GM12872 (cell line): ENCODE measurements around the gene ZNF185.

Source experiments
- CTCF ChIP-seq: IDR thresholded peaks from 3 replicates; pipeline ENCODE4 v1.5.1; 2011; ENCODE audit warnings: low read depth, mild to moderate bottlenecking, low read length, moderate library complexity; ENCODE audit not compliant: insufficient read depth

ZNF185 gene

GRCh38 chrX:152896450-152896849, 1.4 kb upstream of the ZNF185 start:
- TF ChIP-seq CTCF = no peak

GRCh38 chrX:152898442-152898841, 575 bp downstream of the ZNF185 start:
- no peak for TF ChIP-seq CTCF

DNA sequence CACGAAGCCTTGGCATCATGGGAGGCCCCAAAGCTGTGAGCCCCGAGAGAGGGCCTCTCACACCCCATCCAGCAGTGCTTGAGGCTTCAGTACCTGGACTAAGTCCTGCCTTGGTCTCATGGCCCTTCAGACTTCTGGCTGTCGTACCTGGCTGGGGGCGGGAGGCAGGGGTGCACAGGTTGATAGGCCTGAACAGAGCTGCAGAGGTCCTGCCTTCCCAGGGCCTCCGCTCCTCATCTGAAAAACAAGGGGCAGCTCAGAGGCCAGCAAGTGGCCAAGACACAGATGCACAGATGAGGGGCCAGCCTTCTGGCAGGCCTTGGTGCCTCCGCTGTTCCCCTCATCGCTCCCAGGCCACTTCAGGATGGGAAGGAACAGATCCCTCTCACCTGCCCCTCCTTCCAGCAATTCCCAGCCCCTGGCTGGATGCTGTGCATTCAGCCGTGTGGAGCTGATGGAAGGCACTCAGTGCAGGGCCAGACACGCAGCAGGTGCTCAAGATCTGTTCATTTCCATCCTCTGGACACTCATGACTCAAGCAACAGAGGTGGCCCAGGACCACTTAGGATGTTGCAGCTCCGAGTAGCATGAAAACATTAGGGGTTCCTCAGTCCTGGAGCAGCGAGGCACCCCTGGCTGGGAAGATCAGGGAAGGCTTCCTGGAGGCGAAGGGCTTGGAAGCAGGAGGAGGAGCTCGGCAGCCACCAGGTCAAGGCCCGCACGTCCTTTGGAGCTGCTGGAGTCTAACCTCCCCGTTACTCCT, 1.4 kb downstream of the ZNF185 start:
- TF ChIP-seq CTCF = no peak

GRCh38 chrX:152899874-152900719, 2.2 kb downstream of the ZNF185 start:
- TF ChIP-seq CTCF = no peak

- no peak for TF ChIP-seq CTCF
These were observed 3.1 kb downstream of the ZNF185 start for GRCh38 chrX:152900937-152901445.

GRCh38 chrX:152901816-152902501, 4.1 kb downstream of the ZNF185 start:
- no peak for TF ChIP-seq CTCF

- TF ChIP-seq CTCF = no peak
These were observed 4.6 kb downstream of the ZNF185 start for GRCh38 chrX:152902502-152902820.
